ENCODE data around the gene CTNNA2.
A peak's percentile ranks its signal among the peaks of the same experiment; 100 is the strongest.

GRCh38 chr2:80073134-80073561, 560.3 kb downstream of the CTNNA2 start:
- TF ChIP-seq CTCF (IDR thresholded peaks at IDR 0.05): peak; percentile 22 to 50 (median 31)
- no peak for TF ChIP-seq POLR2A (IDR thresholded peaks at IDR 0.05)
